HG03103 (cell line): ENCODE results near the gene PNPO.
"Not testable (repeated sequence)": the region's sequence is repeated elsewhere in the genome, so short reads cannot be mapped to it uniquely, and the experiment has no call there.

ENCODE experiments used
- ATAC-seq: cut with Tn5 transposase; IDR thresholded peaks from one replicate; pipeline ENCODE4 v1.9.1; 2021; ENCODE audit warnings: low read depth; ENCODE audit not compliant: unreplicated experiment

The PNPO gene

GRCh38 chr17:47970725-47971499, 29.5 kb downstream of the PNPO start, which contains the start of gene CDK5RAP3:
TSS of gene CDK5RAP3 (plus strand) at chr17:47971113. CDS start at chr17:47971147, 34 bp downstream.
- peak; percentile 94 for ATAC-seq

- ATAC-seq = no peak
Measured at GRCh38 chr17:47973541-47973940, 32.2 kb downstream of the PNPO start.

GRCh38 chr17:47975189-47975822, 33.9 kb downstream of the PNPO start:
- ATAC-seq = no peak

- no peak for ATAC-seq
Measured at GRCh38 chr17:47975823-47976205, 34.4 kb downstream of the PNPO start.

GRCh38 chr17:47978324-47978723, 37.0 kb downstream of the PNPO start:
- no peak for ATAC-seq

GRCh38 chr17:47980541-47980940, 39.2 kb downstream of the PNPO start:
- no peak for ATAC-seq

- no peak for ATAC-seq
Measured at GRCh38 chr17:47981462-47981861, 40.1 kb downstream of the PNPO start.

- no peak for ATAC-seq
Measured at GRCh38 chr17:47982091-47982617, 40.8 kb downstream of the PNPO start.

GRCh38 chr17:47982645-47983390, 41.4 kb downstream of the PNPO start:
- ATAC-seq = no peak

GRCh38 chr17:47983492-47984223, 42.3 kb downstream of the PNPO start:
- no peak for ATAC-seq

- ATAC-seq = no peak
Measured at GRCh38 chr17:47986520-47986919, 45.1 kb downstream of the PNPO start.

GRCh38 chr17:47987240-47987835, 46.0 kb downstream of the PNPO start:
- no peak for ATAC-seq

- ATAC-seq = not testable (repeated sequence)
Measured at GRCh38 chr17:47988445-47988844, 47.1 kb downstream of the PNPO start.

- ATAC-seq = no peak
Measured at GRCh38 chr17:47989159-47989558, 47.8 kb downstream of the PNPO start.

- no peak for ATAC-seq
Measured at GRCh38 chr17:47989700-47990099, 48.3 kb downstream of the PNPO start.

GRCh38 chr17:47990962-47991731, 49.8 kb downstream of the PNPO start:
- ATAC-seq = no peak

GRCh38 chr17:47992216-47992615, 50.8 kb downstream of the PNPO start:
- ATAC-seq = no peak

GRCh38 chr17:47993031-47993564, 51.7 kb downstream of the PNPO start:
- ATAC-seq = no peak

GRCh38 chr17:47993964-47994363, 52.6 kb downstream of the PNPO start:
- no peak for ATAC-seq
